NCI-H1417 treated with DMSO at 0.1 percent for 48 hours (cell line): ENCODE measurements around the gene COPA.
"Not testable (repeated sequence)": the region's sequence is repeated elsewhere in the genome, so short reads cannot be mapped to it uniquely, and the experiment has no call there.

Source experiments
- DNase-seq: peaks from one replicate; lab custom pipeline; 2025; lab: John Stamatoyannopoulos, UW

Gene COPA

DNA sequence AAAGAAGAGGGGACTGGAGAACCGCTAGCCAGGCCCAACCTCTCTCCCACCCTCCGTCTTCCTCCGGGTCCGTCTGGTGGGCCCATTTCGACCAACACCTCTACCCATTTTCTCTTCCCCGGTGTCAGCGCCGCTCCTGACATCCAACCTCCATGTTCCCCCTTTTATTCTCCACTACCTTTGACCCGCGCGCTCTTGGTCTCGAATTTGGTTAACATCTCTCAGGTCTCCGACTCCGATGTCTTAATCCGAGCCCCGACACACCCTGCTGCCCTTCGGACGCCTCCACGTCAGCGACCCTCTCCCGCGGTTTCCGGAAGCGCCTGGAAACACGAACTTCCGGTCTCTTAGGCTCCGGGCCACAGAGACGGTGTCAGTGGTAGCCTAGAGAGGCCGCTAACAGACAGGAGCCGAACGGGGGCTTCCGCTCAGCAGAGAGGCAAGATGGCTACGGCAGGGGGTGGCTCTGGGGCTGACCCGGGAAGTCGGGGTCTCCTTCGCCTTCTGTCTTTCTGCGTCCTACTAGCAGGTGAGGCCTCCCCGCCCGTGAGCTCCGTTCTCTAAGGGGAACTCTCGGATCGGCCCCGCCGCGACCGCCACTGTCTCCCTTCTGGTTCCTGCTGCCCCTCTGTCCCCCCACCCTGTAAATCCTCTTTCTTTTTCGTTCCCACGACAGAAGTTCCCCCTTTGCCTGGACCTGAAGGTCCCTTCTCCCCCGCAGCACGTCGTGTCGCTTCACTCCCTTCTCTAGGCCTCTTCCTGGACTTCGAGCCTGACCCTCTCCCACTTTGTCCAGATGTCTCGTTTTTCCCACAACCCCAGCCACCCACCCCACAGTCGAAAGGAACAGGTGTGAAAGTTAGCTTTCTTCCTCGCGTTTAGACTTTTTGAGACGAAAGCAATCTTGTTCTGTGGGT is at the start of gene COPA, which contains the start of gene NCSTN:
TSS of gene COPA (minus strand) at position 298 of the 917 bp plus-strand sequence. CDS start at position 218, 80 bp downstream.
TSS of gene NCSTN (plus strand) at position 431 of the 917 bp plus-strand sequence. CDS start at position 445, 14 bp downstream.
- DNase-seq: peak; percentile 76

DNA sequence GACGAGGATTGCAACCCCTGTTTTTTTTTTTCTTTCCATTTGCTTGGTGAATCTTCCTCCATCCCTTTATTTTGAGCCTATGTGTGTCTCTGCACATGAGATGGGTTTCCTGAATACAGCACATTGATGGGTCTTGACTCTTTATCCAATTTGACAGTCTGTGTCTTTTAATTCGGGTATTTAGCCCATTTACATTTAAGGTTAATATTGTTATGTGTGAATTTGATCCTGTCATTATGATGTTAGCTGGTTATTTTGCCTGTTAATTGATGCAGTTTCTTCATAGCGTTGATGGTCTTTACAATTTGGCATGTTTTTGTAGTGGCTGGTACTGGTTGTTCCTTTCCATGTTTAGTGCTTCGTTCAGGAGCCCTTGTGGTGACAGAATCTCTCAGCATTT is 45.4 kb upstream of the COPA start:
- DNase-seq: not testable (repeated sequence)

GRCh38 chr1:160384812-160385211 is 41.8 kb upstream of the COPA start:
- not testable (repeated sequence) for DNase-seq

DNA sequence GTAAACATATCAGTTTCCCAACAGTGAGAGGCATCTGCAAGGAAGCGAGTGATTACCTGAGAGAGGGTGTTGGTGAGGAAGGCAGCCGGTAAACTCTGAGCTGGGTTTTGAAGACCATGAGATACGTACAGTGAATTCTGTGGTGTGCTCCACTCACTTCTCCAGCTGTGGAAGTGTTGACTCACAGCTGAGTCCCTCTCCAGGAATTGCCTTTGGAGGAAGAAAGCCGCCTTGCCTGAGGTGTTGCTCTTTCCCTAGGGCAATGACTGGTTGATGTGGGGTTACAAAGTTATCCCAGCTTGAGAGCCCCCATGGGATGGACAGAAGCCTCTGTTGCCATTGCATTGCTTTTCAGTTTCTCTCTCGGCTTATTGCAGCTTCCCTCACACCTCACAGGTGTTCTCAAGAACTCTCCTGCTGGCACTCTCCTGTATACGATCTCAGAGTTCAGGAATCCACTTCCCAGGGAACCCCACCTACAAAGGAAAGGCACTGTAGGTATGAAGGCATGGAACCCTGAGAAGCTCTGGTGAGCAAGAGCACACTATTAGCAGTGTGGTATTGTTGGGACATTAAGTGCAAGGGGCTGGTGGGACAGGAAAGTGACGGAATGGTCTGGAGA is 34.6 kb upstream of the COPA start:
- no peak for DNase-seq

GRCh38 chr1:160376525-160377131 is 33.6 kb upstream of the COPA start:
- DNase-seq: peak; percentile 0

DNA sequence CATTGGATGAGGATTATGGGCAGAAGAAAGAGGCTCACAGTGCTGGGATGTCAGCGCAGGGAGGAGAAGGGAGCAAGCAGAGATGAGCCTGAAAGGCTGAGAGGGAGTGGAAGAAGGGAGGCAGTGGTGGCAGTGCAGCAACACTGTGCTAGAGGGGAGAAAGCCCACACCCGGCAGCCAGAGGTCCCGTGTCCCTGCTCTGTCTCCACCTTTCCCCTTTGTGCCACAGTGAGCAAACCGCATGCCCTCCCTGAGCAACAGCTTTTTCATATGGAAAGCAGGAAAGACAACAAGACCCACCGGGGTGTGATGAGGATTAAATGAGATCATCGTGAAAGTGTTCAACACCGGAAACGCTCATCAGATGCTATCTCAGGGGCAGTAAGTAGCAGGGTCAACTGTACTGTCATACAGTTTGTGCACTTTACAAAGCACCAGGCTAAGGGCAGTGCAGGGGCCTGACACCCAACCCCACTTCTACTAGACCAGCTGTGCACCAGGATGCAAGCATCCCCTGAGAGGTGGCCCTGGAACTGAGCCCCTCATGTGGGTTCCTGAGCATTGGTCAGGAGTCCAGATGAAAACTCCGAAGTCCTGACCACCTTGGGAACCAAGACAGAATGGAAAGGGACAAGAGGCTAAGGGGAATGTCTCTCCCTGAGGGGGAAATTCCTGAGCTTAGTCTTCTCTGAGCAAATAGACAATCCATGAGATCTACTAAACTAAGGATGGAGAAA is 32.9 kb upstream of the COPA start:
- no peak for DNase-seq

DNA sequence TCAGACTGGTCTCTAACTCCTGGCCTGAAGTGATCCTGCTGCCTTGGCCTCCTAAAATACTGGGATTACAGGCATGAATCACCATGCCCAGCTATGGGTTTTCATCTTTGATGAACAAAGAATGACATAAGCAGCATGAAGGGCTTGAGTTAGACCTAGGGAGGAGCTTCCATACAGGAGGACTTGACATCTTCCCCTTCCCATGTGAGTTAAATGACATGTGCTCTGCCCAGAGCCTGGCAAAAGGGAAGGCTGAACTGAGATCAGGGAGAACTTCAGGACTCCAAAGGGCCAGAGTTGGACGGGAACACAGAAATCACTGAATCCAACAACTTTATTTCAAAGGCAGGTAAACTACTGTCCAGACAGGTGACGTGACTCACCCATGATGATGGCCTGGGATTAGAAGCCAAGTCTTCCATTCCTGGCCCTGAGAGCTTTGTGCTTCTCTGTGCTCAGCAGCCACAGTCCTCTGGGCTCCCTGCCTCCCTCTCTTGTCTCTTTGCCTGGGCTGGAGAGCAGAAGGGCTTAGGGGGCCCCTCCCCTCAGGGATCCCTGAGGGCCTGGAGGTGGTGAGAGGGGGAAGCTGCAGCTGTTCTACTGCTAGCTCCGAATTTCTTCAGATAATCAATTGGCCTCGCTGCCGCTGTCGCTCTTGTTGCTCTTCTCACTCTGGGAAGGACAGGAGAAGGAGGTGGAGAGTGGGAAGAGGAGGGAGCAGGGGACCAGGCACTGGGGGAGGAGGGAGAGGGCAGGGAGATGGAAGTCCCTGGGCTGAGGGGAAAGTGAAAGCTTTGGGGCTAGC is 31.5 kb upstream of the COPA start:
- no peak for DNase-seq

GRCh38 chr1:160373696-160374095 is 30.6 kb upstream of the COPA start:
- no peak for DNase-seq

DNA sequence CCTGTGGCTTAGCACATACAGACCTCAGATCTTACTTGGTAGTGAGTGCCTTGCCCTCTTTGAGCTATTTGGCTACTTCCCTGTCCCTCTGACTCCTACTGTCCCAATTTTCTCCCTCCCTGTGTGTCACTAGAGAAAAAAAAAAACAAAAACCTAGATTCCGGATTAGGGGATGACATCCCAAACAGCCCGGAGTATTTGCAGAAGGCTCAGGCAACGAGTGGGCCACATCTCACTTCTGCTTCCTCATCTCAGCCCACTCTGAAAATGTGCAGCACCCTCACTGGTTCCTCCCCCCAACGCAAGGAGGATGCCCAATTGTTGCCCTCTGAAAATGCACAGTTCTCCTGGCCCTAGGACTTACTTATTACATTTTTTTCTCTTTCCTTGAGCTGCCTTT is 28.7 kb upstream of the COPA start:
- no peak for DNase-seq

GRCh38 chr1:160371346-160371631 is 28.2 kb upstream of the COPA start:
- no peak for DNase-seq

DNA sequence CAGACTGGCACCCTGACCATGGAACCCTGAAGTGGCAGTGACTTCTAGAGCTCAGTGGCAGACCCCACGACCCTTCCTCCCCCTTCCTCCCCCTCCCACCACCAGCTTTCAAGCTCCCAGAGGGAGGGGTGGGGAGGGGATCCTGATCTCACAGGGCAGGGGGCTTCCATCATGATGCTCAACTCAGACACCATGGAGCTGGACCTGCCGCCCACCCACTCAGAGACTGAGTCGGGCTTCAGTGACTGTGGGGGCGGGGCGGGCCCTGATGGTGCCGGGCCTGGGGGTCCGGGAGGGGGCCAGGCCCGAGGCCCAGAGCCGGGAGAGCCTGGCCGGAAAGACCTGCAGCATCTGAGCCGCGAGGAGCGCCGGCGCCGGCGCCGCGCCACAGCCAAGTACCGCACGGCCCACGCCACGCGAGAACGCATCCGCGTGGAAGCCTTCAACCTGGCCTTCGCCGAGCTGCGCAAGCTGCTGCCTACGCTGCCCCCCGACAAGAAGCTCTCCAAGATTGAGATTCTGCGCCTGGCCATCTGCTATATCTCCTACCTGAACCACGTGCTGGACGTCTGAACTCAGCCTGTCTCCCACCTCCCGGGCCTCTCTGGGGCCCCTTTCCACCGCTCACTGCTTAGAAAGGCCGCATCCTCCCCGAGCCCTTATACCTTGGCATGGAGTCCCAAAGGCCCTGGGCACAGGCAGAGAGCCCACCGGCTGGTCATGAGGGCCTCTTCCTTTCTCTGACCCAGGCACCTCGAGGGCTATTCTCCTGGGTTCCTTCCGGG is 27.7 kb upstream of the COPA start:
- DNase-seq: no peak

GRCh38 chr1:160369087-160369486 is 26.0 kb upstream of the COPA start:
- DNase-seq: no peak

DNA sequence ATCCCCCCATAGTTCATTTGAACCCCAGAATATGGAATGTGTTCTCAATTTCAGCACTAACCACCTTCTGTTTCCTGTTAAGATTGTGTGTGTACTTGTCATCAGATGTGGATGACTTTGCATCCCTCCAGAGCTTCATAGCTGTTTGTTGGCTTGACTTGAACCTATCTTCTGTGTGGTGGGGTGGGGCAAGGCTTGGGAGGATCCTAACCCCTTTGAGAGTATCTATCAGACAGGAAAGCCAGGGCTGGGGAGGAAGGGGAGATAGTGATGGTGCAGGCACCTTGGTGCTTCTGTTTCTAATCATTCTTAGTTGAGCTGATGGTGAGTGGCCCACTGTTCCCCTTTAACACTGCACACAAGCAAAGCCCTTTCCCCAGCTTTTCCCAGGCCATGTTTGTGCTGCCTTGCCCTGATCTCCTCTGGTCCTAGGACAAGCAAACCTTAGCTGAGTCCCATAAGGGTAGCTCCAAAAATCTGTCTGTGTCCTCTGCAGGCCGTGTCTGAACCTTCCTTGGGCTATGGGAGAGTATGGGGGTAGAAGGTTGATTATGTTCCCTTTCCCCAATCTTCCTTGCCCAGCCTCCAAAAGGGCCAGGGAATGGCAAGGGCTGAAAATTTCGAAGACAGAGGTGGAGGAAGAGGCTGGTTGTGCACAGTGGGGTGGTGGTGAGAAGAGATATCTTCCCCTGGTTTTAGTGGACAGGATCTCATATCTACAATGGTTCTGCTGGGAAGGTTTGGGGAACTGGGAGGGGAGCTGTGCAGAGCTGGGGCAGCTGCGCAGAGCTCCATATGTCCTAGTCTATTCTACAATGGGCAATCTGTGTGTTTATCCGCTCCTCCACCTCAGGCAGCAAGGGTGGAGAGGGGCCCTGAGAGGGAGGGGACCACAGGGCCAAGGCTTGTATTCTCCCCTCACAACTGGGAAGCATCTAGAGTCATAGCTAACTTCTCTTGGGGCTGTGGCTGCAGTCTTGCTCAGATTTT is 25.2 kb upstream of the COPA start:
- DNase-seq: no peak

DNA sequence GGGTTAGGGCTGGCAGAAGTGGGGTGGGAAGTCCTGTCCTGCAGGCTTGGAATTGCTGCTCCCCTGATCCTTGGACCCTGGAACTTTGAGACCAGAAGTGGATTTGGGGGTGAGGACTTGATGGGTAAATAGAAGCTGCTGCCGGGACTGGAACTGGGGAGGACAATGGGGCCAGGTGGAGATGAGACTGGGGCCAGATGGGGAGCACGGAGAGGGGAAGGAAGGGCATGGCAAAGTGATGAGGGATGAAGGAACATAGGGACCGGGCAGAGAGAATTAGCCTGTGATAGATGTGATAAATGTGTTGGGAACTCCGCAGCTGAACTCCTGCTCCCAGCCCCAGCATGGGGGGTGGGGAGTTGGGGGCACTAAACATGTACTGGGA is 24.5 kb upstream of the COPA start:
- no peak for DNase-seq

DNA sequence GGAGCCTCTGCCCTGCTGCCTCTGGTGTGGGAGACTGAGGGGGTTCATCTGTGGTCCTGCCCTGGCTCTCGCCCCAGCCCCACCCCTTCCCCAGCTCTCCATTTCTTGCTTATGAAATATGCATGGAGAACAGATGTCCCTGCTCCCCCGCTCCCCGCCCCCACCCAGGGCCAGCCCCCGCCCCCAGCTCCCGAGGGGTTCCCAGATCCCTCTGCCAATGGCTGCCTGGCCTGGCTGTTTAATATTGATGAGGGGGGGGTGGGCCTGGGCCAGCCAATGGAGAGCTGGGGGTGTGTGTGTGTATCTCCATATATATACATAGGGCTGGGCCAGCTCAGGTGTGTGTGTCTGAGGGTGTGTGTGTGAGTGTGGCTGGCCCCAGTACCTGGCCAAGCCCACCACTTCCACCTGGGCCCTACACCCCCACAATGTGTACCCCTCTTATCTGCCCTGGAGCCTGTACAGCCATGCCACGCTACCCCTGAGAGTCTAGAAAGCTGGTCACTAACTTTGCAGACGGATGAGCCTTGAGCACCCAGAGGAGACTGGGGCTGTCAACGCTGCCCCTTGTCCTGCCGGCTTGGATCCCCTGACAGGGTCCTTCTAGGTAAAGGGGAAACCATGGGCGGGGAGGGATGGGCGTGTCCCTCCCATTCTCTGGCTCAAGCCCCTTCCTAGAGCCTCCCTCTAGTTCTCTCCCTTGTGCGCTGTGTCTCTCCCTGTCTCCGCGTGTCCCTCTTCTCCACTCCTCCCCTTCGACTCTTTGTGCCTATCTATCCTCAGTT is 23.9 kb upstream of the COPA start, which contains the start of gene NHLH1:
TSS of gene NHLH1 (plus strand) at position 341 of the 785 bp plus-strand sequence. CDS start 3,661 bp downstream, outside the sequence.
- DNase-seq: no peak

- DNase-seq: no peak
These were observed 22.3 kb upstream of the COPA start for GRCh38 chr1:160365325-160365724.

DNA sequence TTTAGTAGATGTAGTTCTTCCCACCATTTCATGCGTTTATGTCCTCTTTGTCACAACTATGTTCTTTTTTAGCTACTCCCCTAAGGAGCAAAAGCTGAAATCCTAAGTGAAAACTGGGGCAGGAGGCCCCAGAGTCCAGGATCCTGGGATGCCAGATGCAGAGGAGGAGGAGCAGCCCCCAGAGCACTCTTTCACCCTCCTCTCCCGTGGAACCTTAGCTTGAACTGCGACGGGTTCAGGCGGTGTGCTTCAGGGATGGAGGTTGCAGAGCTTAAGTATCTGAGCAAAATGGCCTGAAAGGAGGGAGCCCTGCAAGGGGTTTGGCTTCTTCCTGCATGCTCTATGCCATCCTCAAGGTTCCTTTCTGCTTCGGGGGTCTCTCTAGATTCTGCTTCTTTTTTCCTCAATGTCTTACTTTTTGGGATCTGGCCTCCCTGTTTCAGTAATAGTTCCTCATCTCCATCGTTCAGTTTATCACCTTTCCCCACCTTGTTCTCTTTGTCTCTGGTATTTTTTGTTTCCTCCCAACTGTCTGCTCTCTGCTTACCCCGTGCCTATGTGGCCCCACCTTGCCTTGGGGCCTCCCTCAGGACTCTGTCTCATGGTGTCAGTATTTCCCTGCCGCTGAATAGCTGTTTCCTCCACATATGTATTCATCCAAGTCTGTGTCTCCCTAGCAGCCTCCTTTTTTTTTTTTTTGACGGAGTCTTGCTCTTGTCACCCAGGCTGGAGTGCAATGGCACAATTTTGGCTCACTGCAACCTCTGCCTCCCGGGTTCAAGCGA is 21.1 kb upstream of the COPA start:
- no peak for DNase-seq

- no peak for DNase-seq
These were observed 20.0 kb upstream of the COPA start for GRCh38 chr1:160363010-160363409.
